ENCODE results near the gene PDIK1L. TPM values are rescaled to one million over a fixed set of nuclear protein-coding genes. Genes with fewer than 3 reads are reported as not detected.

The PDIK1L gene
- total RNA-seq, 1 experiment from 2014 or later: 5.6 TPM

DNA sequence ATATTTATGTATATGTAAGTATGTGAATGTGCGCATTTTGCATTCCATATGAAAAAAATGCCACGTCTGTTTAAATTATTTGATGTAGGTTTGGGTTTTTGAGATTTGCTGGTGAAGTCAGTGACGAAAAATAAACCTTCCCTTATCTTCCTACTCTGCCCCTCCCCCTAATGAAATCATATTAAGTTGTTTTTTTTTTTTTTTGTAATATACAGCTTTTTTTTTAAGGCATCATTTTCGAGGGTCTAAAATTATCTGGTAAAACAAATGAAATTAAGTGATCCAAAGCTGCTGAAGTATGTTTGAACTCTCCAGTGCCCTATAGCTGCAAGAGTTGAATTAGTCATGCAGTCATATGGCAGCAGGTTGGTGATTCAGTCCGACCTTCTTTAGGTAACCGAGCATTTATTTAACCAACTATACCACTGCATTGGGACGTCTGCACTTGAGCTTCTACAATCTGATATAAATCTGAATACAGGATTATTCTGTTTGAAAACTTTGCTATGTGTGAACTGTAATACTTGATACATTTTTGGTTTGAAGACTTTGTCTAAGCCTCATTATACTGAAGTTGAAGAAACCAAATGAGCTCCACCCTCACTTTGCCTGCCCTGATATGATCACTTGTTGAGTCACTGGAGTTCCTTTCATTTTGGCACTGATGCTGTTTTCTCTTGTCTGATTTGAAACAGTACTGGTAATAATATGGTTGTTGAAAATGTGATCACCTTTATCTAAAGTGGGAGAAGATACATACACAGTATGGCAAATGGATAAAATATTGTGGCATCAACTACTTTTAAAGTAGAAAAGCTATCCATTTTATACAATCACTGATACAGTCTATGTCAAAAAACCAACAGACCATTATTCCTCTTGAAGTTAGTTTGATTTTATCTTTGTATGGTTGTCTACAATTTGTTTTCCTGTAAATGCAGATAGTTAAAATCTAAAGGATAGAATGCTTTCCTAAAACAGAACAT is 11.7 kb downstream of the PDIK1L start:
- Mint-ChIP-seq H3K36me3 (ENCODE audit: insufficient read depth in 1 of 3, low read depth in 3 of 3) (peaks cover 0 to 22% (median 5%) of the 10 kb centered on the region in 3 experiments; a peak in 3 of 7 replicates), H3K4me3 (no peak overlapping the region), H3K9me3 (no peaks in the 10 kb centered on the region), H3K4me1 (peaks cover 4 to 10% of the 10 kb centered on the region in 2 experiments; a peak in 3 of 4 replicates), H3K27ac (no peak overlapping the region), H3K27me3 (ENCODE audit: low read depth) (no peaks in the 10 kb centered on the region)
- no CpG with 5 or more reads among the region's 7 CpGs for WGBS (ENCODE audit: extremely low coverage, insufficient read length, low lambda C conversion rate)
- H3K56ac ChIP-seq (ENCODE audit: insufficient read length, low read depth, low read length): no peak overlapping the region
- H3K4me1 ChIP-seq (ENCODE audit: insufficient read depth, low read length): no peaks in the 10 kb centered on the region
- no peak overlapping the region for H2BK20ac ChIP-seq (ENCODE audit: low read depth, low read length, poor library complexity, severe bottlenecking)
- H3K4ac ChIP-seq (ENCODE audit: low read depth, low read length): no peak overlapping the region
- H3K9me3 ChIP-seq (ENCODE audit: control insufficient read depth, low read depth, low read length): no peaks in the 10 kb centered on the region
- no peaks in the 10 kb centered on the region for H3K79me2 ChIP-seq (ENCODE audit: insufficient read depth, low read length)
- H4K20me1 ChIP-seq (ENCODE audit: control insufficient read depth, insufficient read depth, insufficient read length): no peaks in the 10 kb centered on the region
- H4K5ac ChIP-seq (ENCODE audit: insufficient read length, low read depth, low read length): no peak overlapping the region
- no peak overlapping the region for H3K4me2 ChIP-seq (ENCODE audit: insufficient read depth, insufficient read length, low read length)
- H2AK5ac ChIP-seq (ENCODE audit: insufficient read length, low read length): no peak overlapping the region
- H3K14ac ChIP-seq (ENCODE audit: insufficient read depth, low read length): no peak overlapping the region
- H4K91ac ChIP-seq (ENCODE audit: insufficient read length, low read depth, low read length): no peak overlapping the region
- no peak overlapping the region for H3K18ac ChIP-seq (ENCODE audit: insufficient read length, low read depth, low read length)
- TF ChIP-seq, protein P1, sequence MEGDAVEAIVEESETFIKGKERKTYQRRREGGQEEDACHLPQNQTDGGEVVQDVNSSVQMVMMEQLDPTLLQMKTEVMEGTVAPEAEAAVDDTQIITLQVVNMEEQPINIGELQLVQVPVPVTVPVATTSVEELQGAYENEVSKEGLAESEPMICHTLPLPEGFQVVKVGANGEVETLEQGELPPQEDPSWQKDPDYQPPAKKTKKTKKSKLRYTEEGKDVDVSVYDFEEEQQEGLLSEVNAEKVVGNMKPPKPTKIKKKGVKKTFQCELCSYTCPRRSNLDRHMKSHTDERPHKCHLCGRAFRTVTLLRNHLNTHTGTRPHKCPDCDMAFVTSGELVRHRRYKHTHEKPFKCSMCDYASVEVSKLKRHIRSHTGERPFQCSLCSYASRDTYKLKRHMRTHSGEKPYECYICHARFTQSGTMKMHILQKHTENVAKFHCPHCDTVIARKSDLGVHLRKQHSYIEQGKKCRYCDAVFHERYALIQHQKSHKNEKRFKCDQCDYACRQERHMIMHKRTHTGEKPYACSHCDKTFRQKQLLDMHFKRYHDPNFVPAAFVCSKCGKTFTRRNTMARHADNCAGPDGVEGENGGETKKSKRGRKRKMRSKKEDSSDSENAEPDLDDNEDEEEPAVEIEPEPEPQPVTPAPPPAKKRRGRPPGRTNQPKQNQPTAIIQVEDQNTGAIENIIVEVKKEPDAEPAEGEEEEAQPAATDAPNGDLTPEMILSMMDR (conservative IDR thresholded peaks at IDR 0.05): no peak
- H2BK12ac ChIP-seq (ENCODE audit: insufficient read length, low read depth, low read length): no peak overlapping the region
- H3K27ac ChIP-seq (ENCODE audit: insufficient read length, low read depth, low read length): no peak overlapping the region
- H2BK5ac ChIP-seq (ENCODE audit: insufficient read length, low read length): no peak overlapping the region
- no peaks in the 10 kb centered on the region for H3K27me3 ChIP-seq (ENCODE audit: insufficient read depth, low read length)
- no peak overlapping the region for H4K8ac ChIP-seq (replicated peaks; ENCODE audit: insufficient read length, low read depth, low read length)
- H3K79me1 ChIP-seq (ENCODE audit: insufficient read depth, low read depth, low read length, poor library complexity, severe bottlenecking): no peaks in the 10 kb centered on the region
- no peak overlapping the region for H2AFZ ChIP-seq (ENCODE audit: low read length)
- no peak overlapping the region for H3K23ac ChIP-seq (ENCODE audit: insufficient read length, low read depth, low read length)
- no peak for DNase-seq
- H3T11ph ChIP-seq (ENCODE audit: low read length): no peak overlapping the region
- H2BK15ac ChIP-seq (ENCODE audit: low read depth, low read length): no peak overlapping the region
- H2BK120ac ChIP-seq (ENCODE audit: low read depth, low read length, poor library complexity, severe bottlenecking): no peak overlapping the region
- H3K9ac ChIP-seq (ENCODE audit: extremely low read depth, insufficient read length, low read length): no peak overlapping the region
- no peaks in the 10 kb centered on the region for H3K23me2 ChIP-seq (ENCODE audit: insufficient read length, low read depth, low read length, poor library complexity, severe bottlenecking)
